ENCODE results near the gene IL36RN. TPM values are rescaled to one million over a fixed set of nuclear protein-coding genes. Genes with fewer than 3 reads are reported as not detected.
A peak's percentile ranks its signal among the peaks of the same experiment; 100 is the strongest.

IL36RN gene
- total RNA-seq, 4 donors from 2014 or later, result 5.0 to 90.7 (median 28.9) TPM

GRCh38 chr2:113103277-113103676 is 44.3 kb downstream of the IL36RN start:
- no peak for DNase-seq
- Histone ChIP-seq H3K27me3 (no peaks in the 10 kb centered on the region), H3K4me3 (no peak overlapping the region), H3K9me3 (peaks cover 0 to 4% (median 0%) of the 10 kb centered on the region in 3 donors), H3K27ac (no peak overlapping the region), H3K4me1 (peaks cover under 1 to 3% (median 1%) of the 10 kb centered on the region in 3 donors), H3K36me3 (no peaks in the 10 kb centered on the region)
- TF ChIP-seq POLR2A (IDR thresholded peaks at IDR 0.05) (no peak), CTCF (IDR thresholded peaks at IDR 0.05) (no peak)
- WGBS, 2 donors, result 89 to 94% methylated on average over 4 of the region's 4 CpGs
- intact Hi-C loops (cut with DNase I), result no loop called here

GRCh38 chr2:113104054-113104611 is 45.1 kb downstream of the IL36RN start:
- Histone ChIP-seq H3K27me3 (no peaks in the 10 kb centered on the region), H3K4me1 (no peaks in the 10 kb centered on the region), H3K27ac (no peak overlapping the region), H3K9me3 (peaks cover 0 to 4% (median 0%) of the 10 kb centered on the region in 3 donors), H3K4me3 (no peak overlapping the region), H3K36me3 (no peaks in the 10 kb centered on the region)
- intact Hi-C loops (cut with DNase I), result no loop called here
- DNase-seq, result no peak
- TF ChIP-seq CTCF (IDR thresholded peaks at IDR 0.05) (no peak), POLR2A (IDR thresholded peaks at IDR 0.05) (no peak)
- WGBS, 2 donors, result 63 to 76% methylated on average over 3 of the region's 3 CpGs

- WGBS, 2 donors, result 70 to 72% methylated on average over 6 of the region's 6 CpGs
- TF ChIP-seq POLR2A (IDR thresholded peaks at IDR 0.05) (no peak), CTCF (IDR thresholded peaks at IDR 0.05) (no peak)
- H3K27ac ChIP-seq, result no peak overlapping the region
- intact Hi-C loops (cut with DNase I), result no loop called here
- H3K4me3 ChIP-seq, result no peak overlapping the region
- no peaks in the 10 kb centered on the region for H3K27me3 ChIP-seq
- peaks cover 0 to 6% (median 0%) of the 10 kb centered on the region in 3 donors for H3K4me1 ChIP-seq
- H3K9me3 ChIP-seq, result peaks cover 0 to 4% (median 0%) of the 10 kb centered on the region in 3 donors
- no peaks in the 10 kb centered on the region for H3K36me3 ChIP-seq
- DNase-seq, result no peak
Observed at GRCh38 chr2:113105047-113105785, 46.2 kb downstream of the IL36RN start.

- TF ChIP-seq CTCF (IDR thresholded peaks at IDR 0.05), result no peak
- no peak for TF ChIP-seq POLR2A (IDR thresholded peaks at IDR 0.05)
- WGBS, 2 donors, result 51 to 52% methylated on average over 3 of the region's 3 CpGs
- DNase-seq, result no peak
- no peak overlapping the region for H3K4me3 ChIP-seq
- no peaks in the 10 kb centered on the region for H3K36me3 ChIP-seq
- peak overlapping the region; percentile 63 to 98 (median 86) for H3K27ac ChIP-seq
- intact Hi-C loops (cut with DNase I), result no loop called here
- no peaks in the 10 kb centered on the region for H3K9me3 ChIP-seq
- peaks cover 17 to 65% (median 30%) of the 10 kb centered on the region in 3 donors for H3K4me1 ChIP-seq
- no peaks in the 10 kb centered on the region for H3K27me3 ChIP-seq
Observed at GRCh38 chr2:113111121-113111520, 52.1 kb downstream of the IL36RN start.

GRCh38 chr2:113111823-113112287 is 52.9 kb downstream of the IL36RN start:
- no peak for DNase-seq
- peak overlapping the region; percentile 63 to 98 (median 86) for H3K27ac ChIP-seq
- no peaks in the 10 kb centered on the region for H3K36me3 ChIP-seq
- intact Hi-C loops (cut with DNase I), result no loop called here
- TF ChIP-seq POLR2A (IDR thresholded peaks at IDR 0.05) (no peak), CTCF (IDR thresholded peaks at IDR 0.05) (no peak)
- 48 to 63% methylated on average over 2 to 4 of the region's 6 CpGs for WGBS, 2 donors
- no peaks in the 10 kb centered on the region for H3K9me3 ChIP-seq
- H3K27me3 ChIP-seq, result no peaks in the 10 kb centered on the region
- no peak overlapping the region for H3K4me3 ChIP-seq
- H3K4me1 ChIP-seq, result peaks cover 24 to 72% (median 38%) of the 10 kb centered on the region in 3 donors

Data from esophagus squamous epithelium (tissue), 5 donors.